OCI-LY3 (cell line): ENCODE results near the gene NEDD4L.

ENCODE experiments used
- H2AFZ ChIP-seq: fragments of 200-600, 300-600 bp; shearing (Covaris generic); 2 replicates; pipeline ENCODE4 v1.6.0; 2014; ENCODE audit warnings: antibody characterized with exemption, low read depth, low read length
- H3K27ac ChIP-seq: fragments of 200-600, 300-600 bp; sonication (generic); 2 replicates; pipeline ENCODE4 v1.5.1; 2014; ENCODE audit warnings: mild to moderate bottlenecking, low read length, moderate library complexity, mixed read lengths
- H3K27me3 ChIP-seq: fragments of 200-600, 300-600 bp; sonication (generic); 2 replicates; pipeline ENCODE4 v1.6.1; 2014; ENCODE audit warnings: low read depth, low read length, mixed read lengths
- H3K36me3 ChIP-seq: fragments of 200-600, 300-600 bp; sonication (generic); replicated peaks from 2 replicates; pipeline ENCODE3; 2014; ENCODE audit warnings: low read depth, low read length, mixed read lengths
- H3K4me1 ChIP-seq: fragments of 300-600, 200-600 bp; sonication (generic); 2 replicates; pipeline ENCODE4 v1.6.1; 2014; ENCODE audit warnings: low read length, mixed read lengths
- H3K4me2 ChIP-seq: fragments of 200-600, 300-600 bp; sonication (generic); 2 replicates; pipeline ENCODE4 v1.6.1; 2014; ENCODE audit warnings: low read length, mixed read lengths
- H3K4me3 ChIP-seq: fragments of 300-600, 200-600 bp; sonication (generic); 2 replicates; pipeline ENCODE4 v1.5.1; 2014; ENCODE audit warnings: antibody characterized with exemption, mild to moderate bottlenecking, low read length, moderate library complexity
- H3K79me2 ChIP-seq: fragments of 300-600, 200-600 bp; shearing (Covaris generic); 2 replicates; pipeline ENCODE4 v1.6.1; 2014; ENCODE audit warnings: mild to moderate bottlenecking, low read length, mixed read lengths
- H3K9ac ChIP-seq: fragments of 300-600, 200-600 bp; shearing (Covaris generic); 2 replicates; pipeline ENCODE4 v1.6.0; 2014; ENCODE audit warnings: mild to moderate bottlenecking, low read length, moderate library complexity
- H3K9me3 ChIP-seq: fragments of 200-600, 300-600 bp; shearing (Covaris generic); 2 replicates; pipeline ENCODE4 v1.6.1; 2014; ENCODE audit warnings: low read length, mixed read lengths; ENCODE audit not compliant: insufficient read depth
- H4K20me1 ChIP-seq: fragments of 200-600, 300-600 bp; sonication (generic); 2 replicates; pipeline ENCODE4 v1.6.1; 2016; ENCODE audit warnings: low read length, mixed read lengths; ENCODE audit not compliant: insufficient read depth
- EZH2phosphoT487 ChIP-seq: fragments of 200-600 bp; shearing (Covaris generic); IDR thresholded peaks from 2 replicates; pipeline ENCODE4 v1.6.1; 2018; ENCODE audit warnings: antibody characterized with exemption, mixed run types, low read depth
- TF ChIP-seq, protein P1 (sequence below): fragments of 200-600, 300-600 bp; sonication (generic); IDR thresholded peaks from 2 replicates; pipeline ENCODE4 v1.5.1; 2014; ENCODE audit warnings: antibody characterized with exemption, low read length, low read depth

NEDD4L gene

DNA sequence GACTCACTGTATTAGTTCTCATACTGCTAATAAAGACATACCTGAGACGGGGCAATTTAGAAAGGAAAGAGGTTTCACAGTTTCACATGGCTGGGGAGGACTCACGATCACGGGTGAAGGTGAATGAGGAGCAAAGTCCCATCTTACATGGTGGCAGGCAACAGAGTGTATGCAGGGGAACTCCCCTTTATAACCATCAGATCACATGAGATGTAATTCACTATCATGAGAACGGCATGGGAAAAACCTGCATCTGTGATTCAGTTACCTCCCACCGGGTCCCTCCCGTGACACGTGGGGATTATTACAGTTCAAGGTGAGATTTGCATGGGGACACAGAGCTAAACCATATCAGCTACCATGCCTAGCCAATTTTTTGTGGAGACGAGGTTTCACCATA, 168.2 kb downstream of the NEDD4L start:
- H3K4me1 ChIP-seq, result peaks cover 67% of the 10 kb centered on the region
- H3K27ac ChIP-seq, result peak overlapping the region; percentile 7; the same call in 1 of the 2 replicates
- H3K9ac ChIP-seq, result no peak overlapping the region
- H3K4me2 ChIP-seq, result peak overlapping the region; percentile 52
- H3K9me3 ChIP-seq, result no peaks in the 10 kb centered on the region
- no peaks in the 10 kb centered on the region for H3K27me3 ChIP-seq
- no peak overlapping the region for H2AFZ ChIP-seq
- H3K4me3 ChIP-seq, result peak overlapping the region; percentile 4
- TF ChIP-seq, protein P1, sequence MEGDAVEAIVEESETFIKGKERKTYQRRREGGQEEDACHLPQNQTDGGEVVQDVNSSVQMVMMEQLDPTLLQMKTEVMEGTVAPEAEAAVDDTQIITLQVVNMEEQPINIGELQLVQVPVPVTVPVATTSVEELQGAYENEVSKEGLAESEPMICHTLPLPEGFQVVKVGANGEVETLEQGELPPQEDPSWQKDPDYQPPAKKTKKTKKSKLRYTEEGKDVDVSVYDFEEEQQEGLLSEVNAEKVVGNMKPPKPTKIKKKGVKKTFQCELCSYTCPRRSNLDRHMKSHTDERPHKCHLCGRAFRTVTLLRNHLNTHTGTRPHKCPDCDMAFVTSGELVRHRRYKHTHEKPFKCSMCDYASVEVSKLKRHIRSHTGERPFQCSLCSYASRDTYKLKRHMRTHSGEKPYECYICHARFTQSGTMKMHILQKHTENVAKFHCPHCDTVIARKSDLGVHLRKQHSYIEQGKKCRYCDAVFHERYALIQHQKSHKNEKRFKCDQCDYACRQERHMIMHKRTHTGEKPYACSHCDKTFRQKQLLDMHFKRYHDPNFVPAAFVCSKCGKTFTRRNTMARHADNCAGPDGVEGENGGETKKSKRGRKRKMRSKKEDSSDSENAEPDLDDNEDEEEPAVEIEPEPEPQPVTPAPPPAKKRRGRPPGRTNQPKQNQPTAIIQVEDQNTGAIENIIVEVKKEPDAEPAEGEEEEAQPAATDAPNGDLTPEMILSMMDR, result no peak
- TF ChIP-seq EZH2phosphoT487, result no peak
- H3K36me3 ChIP-seq, result no peaks in the 10 kb centered on the region
- H4K20me1 ChIP-seq, result no peaks in the 10 kb centered on the region
- peaks cover 29% of the 10 kb centered on the region for H3K79me2 ChIP-seq

DNA sequence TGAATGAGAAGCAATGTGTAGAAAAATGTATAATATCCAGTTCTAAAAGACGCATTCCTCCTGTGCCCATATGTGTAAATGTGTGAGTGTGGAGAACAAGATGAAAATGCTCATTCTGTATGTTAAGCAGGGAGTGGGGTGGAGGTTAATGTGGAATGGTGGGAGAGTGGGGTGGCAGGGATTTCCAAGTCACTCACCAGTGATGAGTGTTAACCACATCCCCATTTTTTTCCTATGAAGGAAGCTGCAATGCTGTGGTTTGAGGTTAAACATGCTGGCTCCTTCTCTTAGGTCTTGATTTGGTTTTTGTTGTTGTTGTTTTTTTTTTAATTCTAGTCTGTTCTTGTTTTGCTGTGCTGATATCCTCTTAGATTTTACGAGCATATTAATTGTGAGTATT, 169.4 kb downstream of the NEDD4L start:
- Histone ChIP-seq H3K27ac (no peak overlapping the region), H3K9ac (no peak overlapping the region), H3K4me2 (no peak overlapping the region), H3K9me3 (no peaks in the 10 kb centered on the region), H3K36me3 (no peaks in the 10 kb centered on the region), H4K20me1 (no peaks in the 10 kb centered on the region), H3K4me3 (no peak overlapping the region), H2AFZ (no peak overlapping the region), H3K79me2 (peaks cover 29% of the 10 kb centered on the region), H3K27me3 (no peaks in the 10 kb centered on the region), H3K4me1 (peaks cover 61% of the 10 kb centered on the region)
- TF ChIP-seq EZH2phosphoT487, result no peak
- TF ChIP-seq, protein P1, result no peak

DNA sequence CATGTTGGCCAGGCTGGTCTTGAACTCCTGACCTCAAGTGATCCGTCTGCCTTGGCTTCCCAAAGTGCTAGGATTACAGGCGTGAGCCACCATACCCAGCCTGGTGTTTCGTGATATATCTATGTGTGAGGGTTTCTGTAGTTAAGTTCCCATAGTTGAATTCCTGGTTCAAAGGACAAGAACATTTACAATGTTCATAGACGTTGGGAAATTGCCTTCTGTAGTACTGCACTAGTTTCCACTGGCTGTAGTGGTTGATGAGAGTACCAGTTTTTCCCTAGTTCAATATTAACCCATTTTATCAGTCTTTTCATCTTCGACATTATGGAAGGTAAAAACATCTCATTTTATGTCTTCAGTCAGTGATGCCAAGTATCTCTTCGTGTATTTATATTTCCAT, 171.0 kb downstream of the NEDD4L start:
- no peak overlapping the region for H3K27ac ChIP-seq
- no peak overlapping the region for H2AFZ ChIP-seq
- no peaks in the 10 kb centered on the region for H3K9me3 ChIP-seq
- no peaks in the 10 kb centered on the region for H3K36me3 ChIP-seq
- H4K20me1 ChIP-seq, result no peaks in the 10 kb centered on the region
- TF ChIP-seq EZH2phosphoT487, result no peak
- TF ChIP-seq, protein P1, result no peak
- no peak overlapping the region for H3K4me3 ChIP-seq
- no peak overlapping the region for H3K9ac ChIP-seq
- H3K4me2 ChIP-seq, result no peak overlapping the region
- H3K27me3 ChIP-seq, result no peaks in the 10 kb centered on the region
- peaks cover 33% of the 10 kb centered on the region for H3K79me2 ChIP-seq
- peaks cover 49% of the 10 kb centered on the region for H3K4me1 ChIP-seq

DNA sequence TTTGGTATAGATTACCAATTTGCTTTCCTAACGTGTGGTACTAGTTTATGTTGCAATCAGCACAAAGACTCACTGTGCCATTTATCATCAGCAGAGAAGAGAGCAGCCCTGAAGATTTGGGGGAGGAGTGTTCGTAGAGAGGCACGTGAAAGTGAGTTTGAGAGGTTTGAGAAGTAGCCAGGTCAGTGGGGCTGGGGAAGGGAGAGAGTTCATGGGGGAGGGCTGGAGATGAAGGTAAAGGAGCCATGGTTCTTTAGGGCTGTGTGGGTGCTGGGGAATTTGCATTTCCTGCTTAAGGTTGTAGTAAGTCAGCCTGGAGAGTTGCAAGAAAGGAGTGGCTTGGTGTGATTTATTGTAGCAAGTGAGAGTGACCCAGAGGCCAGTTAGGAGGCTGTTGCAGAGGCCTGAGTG, 172.1 kb downstream of the NEDD4L start:
- 0 out of 2 replicates have a peak overlapping the region, but pooled peaks have one; percentile 8 for H3K4me3 ChIP-seq
- no peaks in the 10 kb centered on the region for H3K27me3 ChIP-seq
- H2AFZ ChIP-seq, result no peak overlapping the region
- peaks cover 40% of the 10 kb centered on the region for H3K79me2 ChIP-seq
- H3K9ac ChIP-seq, result no peak overlapping the region
- H3K4me2 ChIP-seq, result peak overlapping the region; percentile 38
- no peak overlapping the region for H3K27ac ChIP-seq
- H3K36me3 ChIP-seq, result no peaks in the 10 kb centered on the region
- TF ChIP-seq, protein P1, result no peak
- no peak for TF ChIP-seq EZH2phosphoT487
- no peaks in the 10 kb centered on the region for H4K20me1 ChIP-seq
- peaks cover 59% of the 10 kb centered on the region for H3K4me1 ChIP-seq
- no peaks in the 10 kb centered on the region for H3K9me3 ChIP-seq
